Endothelial cell of umbilical vein (primary cell): ENCODE measurements around the gene CRYBG3. TPM values are rescaled to one million over a fixed set of nuclear protein-coding genes. Genes with fewer than 3 reads are reported as not detected.

ENCODE experiments used
- BruUV-seq: library from RNA; stranded (reverse); fragments of 400-500 nt; replicated peaks from 2 replicates; lab custom pipeline; 2021; lab: Mats Ljungman, UMichigan
- CTCF ChIA-PET: fragments of 300-600, 350-600 bp; sonication (Branson Sonifier 250); formaldehyde crosslinking; loops from one replicate; lab custom pipeline; 2021; ENCODE audit warnings: antibody characterized with exemption, inconsistent platforms; lab: Charles Lee
- POLR2A ChIA-PET: fragments of 300-600, 350-600 bp; sonication (Branson Sonifier 250); formaldehyde crosslinking; loops from one replicate; lab custom pipeline; 2021; ENCODE audit warnings: antibody characterized with exemption, inconsistent platforms; lab: Charles Lee
- DNase-seq: peaks from one replicate; pipeline ENCODE4 v3.0.0-alpha.2; 2011; ENCODE audit warnings: low read depth, low spot score
- FAIRE-seq: peaks from 2 replicates; lab custom pipeline; 2011; peaks lifted over from hg19 to GRCh38; lab: Jason Lieb, UNC
- H2AFZ ChIP-seq: 2 replicates; pipeline ENCODE4 v1.6.0; 2012; ENCODE audit warnings: low read depth, low read length, control low read depth, inconsistent platforms
- H3K27ac ChIP-seq: 2 replicates; pipeline ENCODE4 v1.5.1; 2011; ENCODE audit warnings: low read depth, mild to moderate bottlenecking, control low read depth, low read length, moderate library complexity; ENCODE audit not compliant: insufficient read depth
- H3K27me3 ChIP-seq, 2 experiments: 2 replicates each; pipeline versions ENCODE4 v1.6.0 to v1.6.1; 2011; ENCODE audit warnings: low read length in 2 of 2, mixed read lengths in 1 of 2; ENCODE audit not compliant: control insufficient read depth in 2 of 2, insufficient read depth in 2 of 2
- H3K36me3 ChIP-seq, 2 experiments: 2 replicates in 1 of 2; 3 replicates in 1 of 2; pipeline ENCODE4 v1.5.1; 2011; ENCODE audit warnings: low read length in 2 of 2, mild to moderate bottlenecking in 1 of 2, moderate library complexity in 1 of 2; ENCODE audit not compliant: control insufficient read depth in 2 of 2, insufficient read depth in 2 of 2; ENCODE audit errors: extremely low read depth in 1 of 2
- H3K4me1 ChIP-seq: 3 replicates; pipeline ENCODE4 v1.5.1; 2011; ENCODE audit warnings: mild to moderate bottlenecking, low read length; ENCODE audit not compliant: control insufficient read depth, insufficient read depth; ENCODE audit errors: extremely low read depth
- H3K4me2 ChIP-seq: 2 replicates; pipeline ENCODE4 v1.6.1; 2011; ENCODE audit warnings: low read length, control low read depth, mixed read lengths; ENCODE audit not compliant: insufficient read depth
- H3K4me3 ChIP-seq, 3 experiments: fragments of 200-600 bp in 1 of 3; sonication (generic), shearing (Covaris generic) in 1 of 3; replicated peaks in 1 of 3; 2 replicates each; pipeline ENCODE4 v1.5.1; 2011 to 2016; ENCODE audit warnings: control low read depth in 3 of 3, low read length in 3 of 3, mild to moderate bottlenecking in 2 of 3, inconsistent platforms in 1 of 3, low read depth in 1 of 3, moderate library complexity in 1 of 3; ENCODE audit not compliant: insufficient read depth in 1 of 3
- H3K79me2 ChIP-seq: 2 replicates; pipeline ENCODE4 v1.6.0; 2012; ENCODE audit warnings: low read length, inconsistent platforms; ENCODE audit not compliant: control insufficient read depth, insufficient read depth
- H3K9ac ChIP-seq: replicated peaks from 2 replicates; pipeline ENCODE3; 2011; ENCODE audit warnings: low read length, control low read depth; ENCODE audit not compliant: insufficient read depth; ENCODE audit errors: extremely low read depth
- H3K9me1 ChIP-seq: replicated peaks from 3 replicates; pipeline ENCODE4 v1.6.0; 2011; ENCODE audit warnings: mild to moderate bottlenecking, low read length; ENCODE audit not compliant: control insufficient read depth, insufficient read depth; ENCODE audit errors: extremely low read depth
- H3K9me3 ChIP-seq: replicated peaks from 2 replicates; pipeline ENCODE4 v1.5.1; 2012; ENCODE audit warnings: low read length, inconsistent platforms; ENCODE audit not compliant: control insufficient read depth, insufficient read depth
- H4K20me1 ChIP-seq: replicated peaks from 2 replicates; pipeline ENCODE3; 2011; ENCODE audit warnings: mild to moderate bottlenecking, low read length; ENCODE audit not compliant: control insufficient read depth, insufficient read depth; ENCODE audit errors: extremely low read depth
- CTCF ChIP-seq, 2 donors: IDR thresholded peaks; 1 replicate in 1 of 2; 2 replicates in 1 of 2; pipeline ENCODE4 v1.5.1; 2011; ENCODE audit warnings: low read length in 2 of 2, mild to moderate bottlenecking in 2 of 2, moderate library complexity in 2 of 2, control low read depth in 1 of 2, inconsistent platforms in 1 of 2, low read depth in 1 of 2; ENCODE audit not compliant: insufficient read depth in 1 of 2; ENCODE audit errors: extremely low read depth in 1 of 2
- EZH2 ChIP-seq: IDR thresholded peaks from 2 replicates; pipeline ENCODE4 v1.6.1; 2012; ENCODE audit warnings: borderline replicate concordance, low read depth, mild to moderate bottlenecking, moderate library complexity, low read length, inconsistent platforms; ENCODE audit not compliant: severe bottlenecking
- FOS ChIP-seq: IDR thresholded peaks from 2 replicates; pipeline ENCODE4 v1.6.1; 2011; ENCODE audit warnings: mild to moderate bottlenecking, low read length, moderate library complexity, borderline replicate concordance; ENCODE audit not compliant: insufficient read depth
- GATA2 ChIP-seq: IDR thresholded peaks from 2 replicates; pipeline ENCODE4 v1.7.0; 2011; ENCODE audit warnings: low read depth, mild to moderate bottlenecking, moderate library complexity, mixed read lengths, low read length; ENCODE audit not compliant: insufficient read length, insufficient read depth
- JUN ChIP-seq: IDR thresholded peaks from 2 replicates; pipeline ENCODE4 v1.6.1; 2011; ENCODE audit warnings: borderline replicate concordance, low read depth; ENCODE audit not compliant: insufficient read length, insufficient read depth
- MAX ChIP-seq: IDR thresholded peaks from 2 replicates; pipeline ENCODE4 v1.6.1; 2011; ENCODE audit not compliant: insufficient read depth, insufficient read length
- MYC ChIP-seq: IDR thresholded peaks from one replicate; pipeline ENCODE4 v1.6.1; 2011; ENCODE audit warnings: mild to moderate bottlenecking, low read depth, low read length
- POLR2A ChIP-seq: IDR thresholded peaks from 2 replicates; pipeline ENCODE4 v1.6.1; 2012; ENCODE audit warnings: low read depth, mild to moderate bottlenecking, control low read depth, low read length
- POLR2AphosphoS5 ChIP-seq: IDR thresholded peaks from 2 replicates; pipeline ENCODE4 v1.6.1; 2012; ENCODE audit warnings: low read depth, mild to moderate bottlenecking, control low read depth, low read length, moderate library complexity; ENCODE audit not compliant: insufficient read depth
- dilution Hi-C: fragments of 300-500 bp; cut with MboI; formaldehyde crosslinking; loops from one replicate; pipeline ENCODE4 v1.15.0; 2019; ENCODE audit warnings: low sequenced_read_pairs; ENCODE audit not compliant: extremely low pct_ligation_motif_present
- intact Hi-C: fragments of 100-400 bp; cut with micrococcal nuclease; formaldehyde crosslinking; loops from one replicate; pipeline ENCODE4 v1.10.0; 2022
- polyA plus RNA-seq, 4 experiments: library from polyadenylated mRNA; depleted of rRNA in 3 of 4; stranded (reverse) in 3 of 4; unstranded in 1 of 4; fragments of >200 nt; gene quantifications; 2 replicates each; pipeline versions ENCODE4 v1.2.1 to v1.2.3, GENCODE V29; 2011 to 2012; ENCODE audit warnings: missing spikeins in 1 of 4
- total RNA-seq: library from RNA; stranded (reverse); gene quantifications from 2 replicates; pipeline ENCODE4 v1.2.3, GENCODE V29; 2021

CRYBG3 gene
- total and polyA plus RNA-seq, 2 donors (not counting 3 experiments of a cell fraction or from before 2014, with no cell fraction given): 2.8 to 15.0 TPM

DNA sequence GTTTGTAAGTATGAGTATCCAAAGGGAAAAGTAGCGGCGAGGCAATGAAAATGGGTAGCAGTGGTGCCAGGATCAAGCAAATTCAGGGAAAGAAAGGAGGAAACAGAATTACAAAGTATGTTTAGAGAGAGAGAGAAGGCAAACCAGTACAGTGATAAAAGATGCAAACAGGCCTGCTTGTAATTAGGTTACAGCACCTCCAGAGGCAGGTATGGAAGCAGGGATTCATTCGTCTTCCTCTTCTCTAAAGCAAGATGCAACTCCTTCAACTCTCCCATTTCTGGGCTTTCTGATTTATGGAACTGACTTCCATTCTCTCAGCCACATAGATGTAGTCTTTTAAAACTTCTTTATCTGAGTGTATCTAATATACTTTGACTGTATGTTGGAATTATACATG is 68.0 kb downstream of the CRYBG3 start:
- Histone ChIP-seq H3K4me3 (no peak overlapping the region), H3K27me3 (no peaks in the 10 kb centered on the region), H3K27ac (no peak overlapping the region), H3K4me2 (no peak overlapping the region), H3K9me1 (no peaks in the 10 kb centered on the region), H3K4me1 (peaks cover 13% of the 10 kb centered on the region), H4K20me1 (no peaks in the 10 kb centered on the region), H3K36me3 (peaks cover 3 to 4% of the 10 kb centered on the region in 2 experiments), H3K9ac (no peak overlapping the region), H3K79me2 (no peaks in the 10 kb centered on the region), H2AFZ (no peak overlapping the region), H3K9me3 (no peaks in the 10 kb centered on the region)
- BruUV-seq: no TSS peak
- POLR2A ChIA-PET: no interaction called here
- no peak for DNase-seq
- TF ChIP-seq FOS (no peak), EZH2 (no peak)
- CTCF ChIA-PET: interaction anchor here (0.5 kb wide), 1 partner anchor 58 kb away, joined by 3 read pairs; no protein-coding TSS in a partner anchor
- dilution Hi-C loops (no loop called here), intact Hi-C loops (no loop called here)
- no peak for FAIRE-seq

GRCh38 chr3:97892852-97893251 is 71.0 kb downstream of the CRYBG3 start:
- no peaks in the 10 kb centered on the region for H3K27me3 ChIP-seq
- no peak for FAIRE-seq
- BruUV-seq: no TSS peak

More at GRCh38 chr3:97892852-97893251, 71.0 kb downstream of the CRYBG3 start:
- no peaks in the 10 kb centered on the region for H3K79me2 ChIP-seq
- no peak overlapping the region for H3K4me3 ChIP-seq
- H3K9ac ChIP-seq: no peak overlapping the region
- H3K4me2 ChIP-seq: no peak overlapping the region
- no peaks in the 10 kb centered on the region for H3K4me1 ChIP-seq
- peaks cover 3 to 4% of the 10 kb centered on the region in 2 experiments for H3K36me3 ChIP-seq
- H3K27ac ChIP-seq: no peak overlapping the region
- no peaks in the 10 kb centered on the region for H3K9me3 ChIP-seq
- TF ChIP-seq POLR2AphosphoS5: no peak
- TF ChIP-seq MAX: no peak
- TF ChIP-seq MYC: no peak
- no peak for TF ChIP-seq JUN
- no peak for TF ChIP-seq CTCF (IDR thresholded peaks at IDR 0.05; ENCODE audit: extremely low read depth in 1 of 2, insufficient read depth in 1 of 2, low read depth in 1 of 2, low read length in 2 of 2)
- TF ChIP-seq EZH2: no peak
- TF ChIP-seq POLR2A: no peak
- TF ChIP-seq GATA2: no peak
- TF ChIP-seq FOS: no peak
- DNase-seq: no peak
- H3K9me1 ChIP-seq: no peaks in the 10 kb centered on the region
- dilution Hi-C loops (no loop called here), intact Hi-C loops (no loop called here)
- CTCF ChIA-PET: no interaction called here
- no peak overlapping the region for H2AFZ ChIP-seq
- no peaks in the 10 kb centered on the region for H4K20me1 ChIP-seq
- POLR2A ChIA-PET: no interaction called here
